ENCODE data around the gene HSPG2.

Gene HSPG2

GRCh38 chr1:21886486-21887215 is 50.5 kb downstream of the HSPG2 start:
- FAIRE-seq (no peak), DNase-seq (ENCODE audit: insufficient read length) (no peak)
- TF ChIP-seq TAF1 (IDR thresholded peaks at IDR 0.05; ENCODE audit: borderline replicate concordance, low read depth, low read length) (no peak), POLR2A (IDR thresholded peaks at IDR 0.05; ENCODE audit: low read depth, low read length) (no peak), POLR2AphosphoS5 (IDR thresholded peaks at IDR 0.05; ENCODE audit: low read depth, low read length) (no peak)

- no peak for FAIRE-seq
- TF ChIP-seq POLR2A (IDR thresholded peaks at IDR 0.05; ENCODE audit: low read depth, low read length) (no peak), POLR2AphosphoS5 (IDR thresholded peaks at IDR 0.05; ENCODE audit: low read depth, low read length) (no peak), TAF1 (IDR thresholded peaks at IDR 0.05; ENCODE audit: borderline replicate concordance, low read depth, low read length) (no peak)
- DNase-seq (ENCODE audit: insufficient read length), result no peak
These were observed 51.7 kb downstream of the HSPG2 start for GRCh38 chr1:21885236-21886037.

- TF ChIP-seq POLR2A (IDR thresholded peaks at IDR 0.05; ENCODE audit: low read depth, low read length), result no peak
- no peak for TF ChIP-seq TAF1 (IDR thresholded peaks at IDR 0.05; ENCODE audit: borderline replicate concordance, low read depth, low read length)
- DNase-seq (ENCODE audit: insufficient read length) (no peak), FAIRE-seq (no peak)
These were observed 52.5 kb downstream of the HSPG2 start for GRCh38 chr1:21884456-21885235.

GRCh38 chr1:21882721-21883415 is 54.2 kb downstream of the HSPG2 start:
- TF ChIP-seq POLR2A (IDR thresholded peaks at IDR 0.05; ENCODE audit: low read depth, low read length), result no peak
- no peak for TF ChIP-seq TAF1 (IDR thresholded peaks at IDR 0.05; ENCODE audit: borderline replicate concordance, low read depth, low read length)
- no peak for TF ChIP-seq POLR2AphosphoS5 (IDR thresholded peaks at IDR 0.05; ENCODE audit: low read depth, low read length)
- DNase-seq (ENCODE audit: insufficient read length) (no peak), FAIRE-seq (no peak)

- FAIRE-seq, result no peak
These were observed 55.9 kb downstream of the HSPG2 start for GRCh38 chr1:21881250-21881649.

GRCh38 chr1:21880619-21880970 is 56.5 kb downstream of the HSPG2 start:
- FAIRE-seq, result no peak
- DNase-seq (ENCODE audit: insufficient read length), result no peak
- TF ChIP-seq POLR2A (IDR thresholded peaks at IDR 0.05; ENCODE audit: low read depth, low read length), result no peak
- no peak for TF ChIP-seq POLR2AphosphoS5 (IDR thresholded peaks at IDR 0.05; ENCODE audit: low read depth, low read length)
- TF ChIP-seq TAF1 (IDR thresholded peaks at IDR 0.05; ENCODE audit: borderline replicate concordance, low read depth, low read length), result no peak

More at GRCh38 chr1:21881250-21881649, 55.9 kb downstream of the HSPG2 start:
- DNase-seq (ENCODE audit: insufficient read length), result no peak
- TF ChIP-seq TAF1 (IDR thresholded peaks at IDR 0.05; ENCODE audit: borderline replicate concordance, low read depth, low read length) (no peak), POLR2A (IDR thresholded peaks at IDR 0.05; ENCODE audit: low read depth, low read length) (no peak), POLR2AphosphoS5 (IDR thresholded peaks at IDR 0.05; ENCODE audit: low read depth, low read length) (no peak)

GRCh38 chr1:21879928-21880618 is 57.0 kb downstream of the HSPG2 start:
- FAIRE-seq (no peak), DNase-seq (ENCODE audit: insufficient read length) (no peak)
- TF ChIP-seq POLR2AphosphoS5 (IDR thresholded peaks at IDR 0.05; ENCODE audit: low read depth, low read length), result no peak
- TF ChIP-seq POLR2A (IDR thresholded peaks at IDR 0.05; ENCODE audit: low read depth, low read length), result no peak
- TF ChIP-seq TAF1 (IDR thresholded peaks at IDR 0.05; ENCODE audit: borderline replicate concordance, low read depth, low read length), result no peak

GRCh38 chr1:21878840-21879478 is 58.2 kb downstream of the HSPG2 start:
- DNase-seq (ENCODE audit: insufficient read length), result no peak
- FAIRE-seq, result no peak
- no peak for TF ChIP-seq POLR2AphosphoS5 (IDR thresholded peaks at IDR 0.05; ENCODE audit: low read depth, low read length)
- TF ChIP-seq TAF1 (IDR thresholded peaks at IDR 0.05; ENCODE audit: borderline replicate concordance, low read depth, low read length), result no peak
- no peak for TF ChIP-seq POLR2A (IDR thresholded peaks at IDR 0.05; ENCODE audit: low read depth, low read length)

- TF ChIP-seq POLR2A (IDR thresholded peaks at IDR 0.05; ENCODE audit: low read depth, low read length), result no peak
- no peak for TF ChIP-seq POLR2AphosphoS5 (IDR thresholded peaks at IDR 0.05; ENCODE audit: low read depth, low read length)
These were observed 58.9 kb downstream of the HSPG2 start for GRCh38 chr1:21878009-21878773.

More at GRCh38 chr1:21878009-21878773, 58.9 kb downstream of the HSPG2 start:
- DNase-seq (ENCODE audit: insufficient read length) (no peak), FAIRE-seq (no peak)
